ENCODE data around the gene LZTR1.

LZTR1 gene

DNA sequence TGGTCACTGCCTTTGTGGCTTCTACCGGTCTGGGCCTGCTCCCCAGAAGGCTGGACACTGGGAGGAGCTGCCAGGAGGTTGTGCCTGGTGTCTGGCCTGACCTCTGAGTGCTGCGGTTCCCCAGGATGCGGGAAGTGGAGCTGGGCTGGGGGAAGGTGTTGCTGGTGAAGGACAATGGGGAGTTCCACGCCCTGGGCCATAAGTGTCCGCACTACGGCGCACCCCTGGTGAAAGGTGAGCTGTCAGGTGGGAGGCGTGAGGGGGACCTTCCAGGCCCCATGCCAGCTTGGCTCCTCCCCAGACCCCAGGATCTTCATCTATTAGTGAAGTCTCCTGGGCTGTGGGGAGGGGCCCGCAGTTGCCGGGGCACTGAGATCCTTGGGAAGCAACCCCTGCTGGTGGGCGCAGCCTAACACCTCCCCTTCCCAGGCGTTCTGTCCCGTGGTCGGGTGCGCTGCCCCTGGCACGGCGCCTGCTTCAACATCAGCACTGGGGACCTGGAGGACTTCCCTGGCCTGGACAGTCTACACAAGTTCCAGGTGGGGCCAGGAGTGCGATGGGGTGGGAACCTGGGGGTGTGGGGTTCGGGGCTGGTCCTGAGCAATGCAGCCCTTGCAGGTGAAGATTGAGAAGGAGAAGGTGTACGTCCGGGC lies 8.3 kb upstream of the LZTR1 start:
- Histone ChIP-seq H4K8ac (ENCODE audit: low read length) (no peak overlapping the region), H4K91ac (ENCODE audit: low read length) (no peak overlapping the region), H3K18ac (ENCODE audit: low read depth in 1 of 2, low read length in 2 of 2) (no peak overlapping the region), H2BK5ac (ENCODE audit: low read depth, low read length, poor library complexity, severe bottlenecking) (no peak overlapping the region), H3K27ac (ENCODE audit: low read length, poor library complexity, severe bottlenecking) (no peak overlapping the region), H2AK5ac (ENCODE audit: low read length, severe bottlenecking) (no peak overlapping the region), H3K79me1 (replicated peaks; ENCODE audit: low read length, poor library complexity, severe bottlenecking) (no peaks in the 10 kb centered on the region), H3K4ac (ENCODE audit: low read depth in 1 of 2, low read length in 2 of 2) (no peak overlapping the region), H3K27me3 (ENCODE audit: control insufficient read depth in 1 of 2, insufficient read depth in 1 of 2, low read length in 2 of 2) (peaks cover 0 to 14% of the 10 kb centered on the region in 2 experiments), H3K4me2 (ENCODE audit: low read length, poor library complexity, severe bottlenecking) (no peak overlapping the region), H3K9me3 (ENCODE audit: control insufficient read depth, low read length) (peaks cover 7% of the 10 kb centered on the region), H3K23ac (ENCODE audit: low read length in 2 of 2) (no peak overlapping the region), H2BK120ac (ENCODE audit: low read depth, low read length) (no peak overlapping the region), H2BK12ac (ENCODE audit: low read length in 2 of 2) (no peak overlapping the region), H3K36me3 (ENCODE audit: control insufficient read depth in 1 of 2, insufficient read depth in 2 of 2, low read depth in 1 of 2, low read length in 2 of 2) (peaks cover 0 to 3% of the 10 kb centered on the region in 2 experiments), H3K4me3 (ENCODE audit: insufficient read depth in 1 of 2, low read depth in 1 of 2, low read length in 2 of 2) (no peak overlapping the region), H2AFZ (ENCODE audit: low read depth, low read length) (no peak overlapping the region), H2BK15ac (ENCODE audit: low read depth, poor library complexity, severe bottlenecking) (no peak overlapping the region), H3K9ac (ENCODE audit: low read length) (no peak overlapping the region), H3K4me1 (ENCODE audit: control insufficient read depth, insufficient read depth, low read depth, low read length) (peaks cover 6% of the 10 kb centered on the region), H3K14ac (ENCODE audit: low read length in 2 of 2) (no peak overlapping the region)
- 79% methylated on average over 16 of the region's 21 CpGs for WGBS
- DNase-seq, result no peak

DNA sequence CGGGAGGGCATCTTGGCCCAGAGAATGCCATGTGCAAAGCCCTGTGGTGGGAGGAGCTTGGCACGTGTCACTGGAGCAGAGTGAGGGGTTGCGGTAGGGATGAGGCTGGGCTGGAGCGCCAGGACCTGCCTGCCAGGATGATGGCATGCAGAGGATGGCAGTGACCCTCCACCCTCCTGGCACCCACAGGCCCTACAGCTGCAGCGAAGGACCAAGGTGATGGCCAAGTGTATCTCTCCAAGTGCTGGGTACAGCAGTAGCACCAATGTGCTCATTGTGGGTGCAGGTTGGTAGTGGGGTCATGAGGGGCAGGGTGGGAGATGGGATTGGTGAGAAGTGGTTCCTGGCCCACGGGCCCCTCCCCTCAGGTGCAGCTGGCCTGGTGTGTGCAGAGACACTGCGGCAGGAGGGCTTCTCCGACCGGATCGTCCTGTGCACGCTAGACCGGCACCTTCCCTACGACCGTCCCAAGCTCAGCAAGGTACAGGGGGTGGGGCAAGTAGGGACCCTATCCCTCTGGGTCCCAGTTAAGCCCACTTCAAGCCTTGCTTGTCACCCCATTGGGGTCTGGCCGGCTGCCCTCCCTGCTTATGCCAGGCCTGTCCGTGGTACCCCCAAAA lies 7.7 kb upstream of the LZTR1 start:
- no peak overlapping the region for H4K8ac ChIP-seq (ENCODE audit: low read length)

DNA sequence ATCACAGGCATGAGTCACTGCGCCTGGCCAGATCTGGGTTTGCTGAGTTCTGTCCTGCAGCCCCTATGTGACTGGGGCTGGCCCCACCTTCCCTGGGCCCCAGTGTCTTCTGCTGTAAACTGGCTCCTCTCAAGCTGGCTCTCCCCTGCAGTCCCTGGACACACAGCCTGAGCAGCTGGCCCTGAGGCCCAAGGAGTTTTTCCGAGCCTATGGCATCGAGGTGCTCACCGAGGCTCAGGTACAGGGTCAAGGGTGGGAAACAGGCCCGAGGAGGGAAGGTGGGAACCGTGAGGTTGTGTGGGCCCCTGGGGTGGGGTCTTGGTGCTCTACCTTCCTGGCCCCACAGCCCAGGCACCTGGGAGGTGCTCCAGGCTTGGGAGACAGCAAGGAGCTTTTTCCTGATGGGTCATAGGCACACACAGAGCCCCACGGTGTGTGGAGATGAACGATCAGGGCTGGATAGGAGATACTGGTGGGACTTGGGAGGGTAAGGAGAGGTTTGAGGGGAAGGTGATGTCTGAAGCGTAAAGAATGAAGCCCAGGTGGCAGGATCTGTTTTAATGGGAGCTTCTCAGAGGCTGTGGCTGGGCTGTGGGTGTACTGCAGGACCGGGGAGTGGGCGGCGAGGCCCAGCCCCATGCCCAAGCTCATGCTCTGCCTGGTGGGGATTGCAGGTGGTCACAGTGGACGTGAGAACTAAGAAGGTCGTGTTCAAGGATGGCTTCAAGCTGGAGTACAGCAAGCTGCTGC lies 6.4 kb upstream of the LZTR1 start:
- Histone ChIP-seq H3K4me3 (ENCODE audit: insufficient read depth in 1 of 2, low read depth in 1 of 2, low read length in 2 of 2) (no peak overlapping the region), H3K23ac (ENCODE audit: low read length in 2 of 2) (no peak overlapping the region), H3K9me3 (ENCODE audit: control insufficient read depth, low read length) (peaks cover 9% of the 10 kb centered on the region), H3K4ac (ENCODE audit: low read depth in 1 of 2, low read length in 2 of 2) (no peak overlapping the region), H3K36me3 (ENCODE audit: control insufficient read depth in 1 of 2, insufficient read depth in 2 of 2, low read depth in 1 of 2, low read length in 2 of 2) (peaks cover 0 to 3% of the 10 kb centered on the region in 2 experiments), H4K8ac (ENCODE audit: low read length) (no peak overlapping the region), H3K27ac (ENCODE audit: low read length, poor library complexity, severe bottlenecking) (no peak overlapping the region), H2BK15ac (ENCODE audit: low read depth, poor library complexity, severe bottlenecking) (no peak overlapping the region), H3K9ac (ENCODE audit: low read length) (no peak overlapping the region), H3K4me1 (ENCODE audit: control insufficient read depth, insufficient read depth, low read depth, low read length) (peaks cover 6% of the 10 kb centered on the region), H2BK5ac (ENCODE audit: low read depth, low read length, poor library complexity, severe bottlenecking) (no peak overlapping the region), H3K27me3 (ENCODE audit: control insufficient read depth in 1 of 2, insufficient read depth in 1 of 2, low read length in 2 of 2) (peaks cover 0 to 17% of the 10 kb centered on the region in 2 experiments), H2BK12ac (ENCODE audit: low read length in 2 of 2) (no peak overlapping the region), H3K14ac (ENCODE audit: low read length in 2 of 2) (no peak overlapping the region), H3K4me2 (ENCODE audit: low read length, poor library complexity, severe bottlenecking) (no peak overlapping the region), H3K79me1 (replicated peaks; ENCODE audit: low read length, poor library complexity, severe bottlenecking) (no peaks in the 10 kb centered on the region), H3K18ac (ENCODE audit: low read depth in 1 of 2, low read length in 2 of 2) (no peak overlapping the region), H4K91ac (ENCODE audit: low read length) (no peak overlapping the region), H2AFZ (ENCODE audit: low read depth, low read length) (no peak overlapping the region), H2AK5ac (ENCODE audit: low read length, severe bottlenecking) (no peak overlapping the region), H2BK120ac (ENCODE audit: low read depth, low read length) (no peak overlapping the region)
- DNase-seq, result no peak
- WGBS, result 82% methylated on average over 14 of the region's 14 CpGs

More for the DNA sequence above, 7.7 kb upstream of the LZTR1 start:
- DNase-seq, result no peak
- no peak overlapping the region for H3K9ac ChIP-seq (ENCODE audit: low read length)
- no peak overlapping the region for H2BK15ac ChIP-seq (ENCODE audit: low read depth, poor library complexity, severe bottlenecking)
- H2AK5ac ChIP-seq (ENCODE audit: low read length, severe bottlenecking), result no peak overlapping the region
- no peak overlapping the region for H3K27ac ChIP-seq (ENCODE audit: low read length, poor library complexity, severe bottlenecking)
- H3K4me3 ChIP-seq (ENCODE audit: insufficient read depth in 1 of 2, low read depth in 1 of 2, low read length in 2 of 2), result no peak overlapping the region
- no peaks in the 10 kb centered on the region for H3K79me1 ChIP-seq (replicated peaks; ENCODE audit: low read length, poor library complexity, severe bottlenecking)
- H2AFZ ChIP-seq (ENCODE audit: low read depth, low read length), result no peak overlapping the region
- no peak overlapping the region for H4K91ac ChIP-seq (ENCODE audit: low read length)
- H3K23ac ChIP-seq (ENCODE audit: low read length in 2 of 2), result no peak overlapping the region
- peaks cover 0 to 3% of the 10 kb centered on the region in 2 experiments for H3K36me3 ChIP-seq (ENCODE audit: control insufficient read depth in 1 of 2, insufficient read depth in 2 of 2, low read depth in 1 of 2, low read length in 2 of 2)
- H3K14ac ChIP-seq (ENCODE audit: low read length in 2 of 2), result no peak overlapping the region
- H2BK5ac ChIP-seq (ENCODE audit: low read depth, low read length, poor library complexity, severe bottlenecking), result no peak overlapping the region
- peaks cover 0 to 17% of the 10 kb centered on the region in 2 experiments for H3K27me3 ChIP-seq (ENCODE audit: control insufficient read depth in 1 of 2, insufficient read depth in 1 of 2, low read length in 2 of 2)
- 87% methylated on average over 15 of the region's 16 CpGs for WGBS
- peaks cover 9% of the 10 kb centered on the region for H3K9me3 ChIP-seq (ENCODE audit: control insufficient read depth, low read length)
- no peak overlapping the region for H2BK120ac ChIP-seq (ENCODE audit: low read depth, low read length)
- no peak overlapping the region for H2BK12ac ChIP-seq (ENCODE audit: low read length in 2 of 2)
- H3K4me2 ChIP-seq (ENCODE audit: low read length, poor library complexity, severe bottlenecking), result no peak overlapping the region
- H3K4ac ChIP-seq (ENCODE audit: low read depth in 1 of 2, low read length in 2 of 2), result no peak overlapping the region
- no peak overlapping the region for H3K18ac ChIP-seq (ENCODE audit: low read depth in 1 of 2, low read length in 2 of 2)
- peaks cover 6% of the 10 kb centered on the region for H3K4me1 ChIP-seq (ENCODE audit: control insufficient read depth, insufficient read depth, low read depth, low read length)

DNA sequence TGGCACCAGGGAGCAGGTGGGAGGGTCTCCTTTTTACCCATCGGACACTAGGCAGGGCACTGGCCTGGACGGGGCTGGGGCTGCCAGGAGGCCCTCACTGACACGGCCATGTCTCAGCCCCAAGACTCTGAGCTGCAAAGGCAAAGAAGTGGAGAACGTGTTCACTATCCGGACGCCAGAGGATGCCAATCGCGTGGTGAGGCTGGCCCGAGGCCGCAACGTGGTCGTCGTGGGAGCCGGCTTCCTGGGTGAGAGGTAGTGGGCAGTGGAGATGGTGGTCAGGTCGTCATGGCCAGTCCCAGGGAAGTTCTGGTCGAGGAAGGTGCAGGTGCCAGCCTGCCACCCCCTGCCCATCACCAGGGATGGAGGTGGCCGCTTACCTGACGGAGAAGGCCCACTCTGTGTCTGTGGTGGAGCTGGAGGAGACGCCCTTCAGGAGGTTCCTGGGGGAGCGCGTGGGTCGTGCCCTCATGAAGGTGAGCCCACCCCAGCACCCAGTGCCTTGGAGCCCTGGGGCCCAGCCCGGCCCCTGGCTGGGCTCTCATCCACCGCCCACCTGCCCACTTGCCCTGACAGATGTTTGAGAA lies 5.7 kb upstream of the LZTR1 start:
- H3K23ac ChIP-seq (ENCODE audit: low read length in 2 of 2), result no peak overlapping the region
- H3K14ac ChIP-seq (ENCODE audit: low read length in 2 of 2), result no peak overlapping the region
- H3K4me1 ChIP-seq (ENCODE audit: control insufficient read depth, insufficient read depth, low read depth, low read length), result peaks cover 6% of the 10 kb centered on the region
- H2BK120ac ChIP-seq (ENCODE audit: low read depth, low read length), result no peak overlapping the region
- H2BK12ac ChIP-seq (ENCODE audit: low read length in 2 of 2), result no peak overlapping the region
- no peak overlapping the region for H3K9ac ChIP-seq (ENCODE audit: low read length)
- no peak overlapping the region for H2BK15ac ChIP-seq (ENCODE audit: low read depth, poor library complexity, severe bottlenecking)
- no peak overlapping the region for H4K91ac ChIP-seq (ENCODE audit: low read length)
- H3K79me1 ChIP-seq (replicated peaks; ENCODE audit: low read length, poor library complexity, severe bottlenecking), result peaks cover 2% of the 10 kb centered on the region
- DNase-seq, result no peak
- no peak overlapping the region for H4K8ac ChIP-seq (ENCODE audit: low read length)
- H3K27ac ChIP-seq (ENCODE audit: low read length, poor library complexity, severe bottlenecking), result no peak overlapping the region
- H3K18ac ChIP-seq (ENCODE audit: low read depth in 1 of 2, low read length in 2 of 2), result no peak overlapping the region
- peaks cover 9% of the 10 kb centered on the region for H3K9me3 ChIP-seq (ENCODE audit: control insufficient read depth, low read length)
- no peak overlapping the region for H2AK5ac ChIP-seq (ENCODE audit: low read length, severe bottlenecking)
- 80% methylated on average over 24 of the region's 24 CpGs for WGBS
- no peak overlapping the region for H2AFZ ChIP-seq (ENCODE audit: low read depth, low read length)
- no peak overlapping the region for H3K4ac ChIP-seq (ENCODE audit: low read depth in 1 of 2, low read length in 2 of 2)
- H3K27me3 ChIP-seq (ENCODE audit: control insufficient read depth in 1 of 2, insufficient read depth in 1 of 2, low read length in 2 of 2), result peaks cover 0 to 17% of the 10 kb centered on the region in 2 experiments
- no peak overlapping the region for H3K4me3 ChIP-seq (ENCODE audit: insufficient read depth in 1 of 2, low read depth in 1 of 2, low read length in 2 of 2)
- peaks cover 0 to 3% of the 10 kb centered on the region in 2 experiments for H3K36me3 ChIP-seq (ENCODE audit: control insufficient read depth in 1 of 2, insufficient read depth in 2 of 2, low read depth in 1 of 2, low read length in 2 of 2)
- H2BK5ac ChIP-seq (ENCODE audit: low read depth, low read length, poor library complexity, severe bottlenecking), result no peak overlapping the region
- H3K4me2 ChIP-seq (ENCODE audit: low read length, poor library complexity, severe bottlenecking), result no peak overlapping the region
